Gastroesophageal sphincter (tissue), 3 donors: ENCODE data around the gene CHCHD5.

Experiments
- EP300 ChIP-seq: sonication (generic); formaldehyde crosslinking; IDR thresholded peaks from one replicate; pipeline ENCODE4 v1.6.1; 2017; ENCODE audit warnings: antibody characterized with exemption, mild to moderate bottlenecking
- POLR2A ChIP-seq, 2 donors: fragments of 450-650 bp; IDR thresholded peaks; one replicate each; pipeline ENCODE4 v1.6.1; 2017; ENCODE audit warnings: antibody characterized with exemption in 2 of 2, mild to moderate bottlenecking in 2 of 2, moderate library complexity in 1 of 2
- TF ChIP-seq, protein P1 (sequence below), 4 experiments: fragments of 200-600 bp in 2 of 4; fragments of 450-650 bp in 2 of 4; sonication (generic) in 1 of 4; IDR thresholded peaks; one replicate each; pipeline ENCODE4 v1.5.1; 2017 to 2019; ENCODE audit warnings: antibody characterized with exemption in 4 of 4, mild to moderate bottlenecking in 2 of 4, moderate library complexity in 2 of 4

DNA sequence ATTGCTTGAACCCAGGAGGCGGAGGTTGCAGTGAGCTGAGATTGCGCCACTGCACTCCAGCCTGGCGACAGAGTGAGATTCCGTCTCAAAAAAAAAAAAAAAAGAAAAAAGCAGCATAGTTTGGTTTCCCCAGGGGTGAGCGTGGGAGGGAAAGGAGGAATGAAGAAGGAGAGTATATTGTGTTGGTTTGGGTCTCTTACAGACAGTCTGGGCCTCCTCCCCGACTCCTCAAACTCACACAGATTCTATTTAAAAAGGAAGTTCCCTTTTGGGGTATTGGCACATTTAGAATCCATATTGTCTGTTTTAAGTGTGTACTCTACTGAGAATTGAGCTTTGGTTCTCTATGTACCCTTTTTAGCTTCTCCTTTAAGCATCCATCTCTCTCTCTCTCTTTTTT lies 34.0 kb downstream of the CHCHD5 start:
- TF ChIP-seq POLR2A (IDR thresholded peaks at IDR 0.05), result no peak
- TF ChIP-seq, protein P1, sequence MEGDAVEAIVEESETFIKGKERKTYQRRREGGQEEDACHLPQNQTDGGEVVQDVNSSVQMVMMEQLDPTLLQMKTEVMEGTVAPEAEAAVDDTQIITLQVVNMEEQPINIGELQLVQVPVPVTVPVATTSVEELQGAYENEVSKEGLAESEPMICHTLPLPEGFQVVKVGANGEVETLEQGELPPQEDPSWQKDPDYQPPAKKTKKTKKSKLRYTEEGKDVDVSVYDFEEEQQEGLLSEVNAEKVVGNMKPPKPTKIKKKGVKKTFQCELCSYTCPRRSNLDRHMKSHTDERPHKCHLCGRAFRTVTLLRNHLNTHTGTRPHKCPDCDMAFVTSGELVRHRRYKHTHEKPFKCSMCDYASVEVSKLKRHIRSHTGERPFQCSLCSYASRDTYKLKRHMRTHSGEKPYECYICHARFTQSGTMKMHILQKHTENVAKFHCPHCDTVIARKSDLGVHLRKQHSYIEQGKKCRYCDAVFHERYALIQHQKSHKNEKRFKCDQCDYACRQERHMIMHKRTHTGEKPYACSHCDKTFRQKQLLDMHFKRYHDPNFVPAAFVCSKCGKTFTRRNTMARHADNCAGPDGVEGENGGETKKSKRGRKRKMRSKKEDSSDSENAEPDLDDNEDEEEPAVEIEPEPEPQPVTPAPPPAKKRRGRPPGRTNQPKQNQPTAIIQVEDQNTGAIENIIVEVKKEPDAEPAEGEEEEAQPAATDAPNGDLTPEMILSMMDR (IDR thresholded peaks at IDR 0.05), result no peak
- no peak for TF ChIP-seq EP300
